Endothelial cell of umbilical vein (primary cell): ENCODE measurements around the gene MYO5B. TPM values are rescaled to one million over a fixed set of nuclear protein-coding genes. Genes with fewer than 3 reads are reported as not detected.

Experiments used
- BruUV-seq: library from RNA; stranded (reverse); fragments of 400-500 nt; replicated peaks from 2 replicates; lab custom pipeline; 2021; lab: Mats Ljungman, UMichigan
- CTCF ChIA-PET: fragments of 300-600, 350-600 bp; sonication (Branson Sonifier 250); formaldehyde crosslinking; loops from one replicate; lab custom pipeline; 2021; ENCODE audit warnings: antibody characterized with exemption, inconsistent platforms; lab: Charles Lee
- POLR2A ChIA-PET: fragments of 300-600, 350-600 bp; sonication (Branson Sonifier 250); formaldehyde crosslinking; loops from one replicate; lab custom pipeline; 2021; ENCODE audit warnings: antibody characterized with exemption, inconsistent platforms; lab: Charles Lee
- DNase-seq: peaks from one replicate; pipeline ENCODE4 v3.0.0-alpha.2; 2011; ENCODE audit warnings: low read depth, low spot score
- FAIRE-seq: peaks from 2 replicates; lab custom pipeline; 2011; peaks lifted over from hg19 to GRCh38; lab: Jason Lieb, UNC
- H2AFZ ChIP-seq: 2 replicates; pipeline ENCODE4 v1.6.0; 2012; ENCODE audit warnings: low read depth, low read length, control low read depth, inconsistent platforms
- H3K27ac ChIP-seq: 2 replicates; pipeline ENCODE4 v1.5.1; 2011; ENCODE audit warnings: low read depth, mild to moderate bottlenecking, control low read depth, low read length, moderate library complexity; ENCODE audit not compliant: insufficient read depth
- H3K27me3 ChIP-seq, 2 experiments: 2 replicates each; pipeline versions ENCODE4 v1.6.0 to v1.6.1; 2011; ENCODE audit warnings: low read length in 2 of 2, mixed read lengths in 1 of 2; ENCODE audit not compliant: control insufficient read depth in 2 of 2, insufficient read depth in 2 of 2
- H3K36me3 ChIP-seq, 2 experiments: 2 replicates in 1 of 2; 3 replicates in 1 of 2; pipeline ENCODE4 v1.5.1; 2011; ENCODE audit warnings: low read length in 2 of 2, mild to moderate bottlenecking in 1 of 2, moderate library complexity in 1 of 2; ENCODE audit not compliant: control insufficient read depth in 2 of 2, insufficient read depth in 2 of 2; ENCODE audit errors: extremely low read depth in 1 of 2
- H3K4me1 ChIP-seq: 3 replicates; pipeline ENCODE4 v1.5.1; 2011; ENCODE audit warnings: mild to moderate bottlenecking, low read length; ENCODE audit not compliant: control insufficient read depth, insufficient read depth; ENCODE audit errors: extremely low read depth
- H3K4me2 ChIP-seq: 2 replicates; pipeline ENCODE4 v1.6.1; 2011; ENCODE audit warnings: low read length, control low read depth, mixed read lengths; ENCODE audit not compliant: insufficient read depth
- H3K4me3 ChIP-seq, 3 experiments: fragments of 200-600 bp in 1 of 3; sonication (generic), shearing (Covaris generic) in 1 of 3; replicated peaks in 1 of 3; 2 replicates each; pipeline ENCODE4 v1.5.1; 2011 to 2016; ENCODE audit warnings: control low read depth in 3 of 3, low read length in 3 of 3, mild to moderate bottlenecking in 2 of 3, inconsistent platforms in 1 of 3, low read depth in 1 of 3, moderate library complexity in 1 of 3; ENCODE audit not compliant: insufficient read depth in 1 of 3
- H3K79me2 ChIP-seq: 2 replicates; pipeline ENCODE4 v1.6.0; 2012; ENCODE audit warnings: low read length, inconsistent platforms; ENCODE audit not compliant: control insufficient read depth, insufficient read depth
- H3K9ac ChIP-seq: replicated peaks from 2 replicates; pipeline ENCODE3; 2011; ENCODE audit warnings: low read length, control low read depth; ENCODE audit not compliant: insufficient read depth; ENCODE audit errors: extremely low read depth
- H3K9me1 ChIP-seq: replicated peaks from 3 replicates; pipeline ENCODE4 v1.6.0; 2011; ENCODE audit warnings: mild to moderate bottlenecking, low read length; ENCODE audit not compliant: control insufficient read depth, insufficient read depth; ENCODE audit errors: extremely low read depth
- H3K9me3 ChIP-seq: replicated peaks from 2 replicates; pipeline ENCODE4 v1.5.1; 2012; ENCODE audit warnings: low read length, inconsistent platforms; ENCODE audit not compliant: control insufficient read depth, insufficient read depth
- H4K20me1 ChIP-seq: replicated peaks from 2 replicates; pipeline ENCODE3; 2011; ENCODE audit warnings: mild to moderate bottlenecking, low read length; ENCODE audit not compliant: control insufficient read depth, insufficient read depth; ENCODE audit errors: extremely low read depth
- CTCF ChIP-seq, 2 donors: IDR thresholded peaks; 1 replicate in 1 of 2; 2 replicates in 1 of 2; pipeline ENCODE4 v1.5.1; 2011; ENCODE audit warnings: low read length in 2 of 2, mild to moderate bottlenecking in 2 of 2, moderate library complexity in 2 of 2, control low read depth in 1 of 2, inconsistent platforms in 1 of 2, low read depth in 1 of 2; ENCODE audit not compliant: insufficient read depth in 1 of 2; ENCODE audit errors: extremely low read depth in 1 of 2
- EZH2 ChIP-seq: IDR thresholded peaks from 2 replicates; pipeline ENCODE4 v1.6.1; 2012; ENCODE audit warnings: borderline replicate concordance, low read depth, mild to moderate bottlenecking, moderate library complexity, low read length, inconsistent platforms; ENCODE audit not compliant: severe bottlenecking
- FOS ChIP-seq: IDR thresholded peaks from 2 replicates; pipeline ENCODE4 v1.6.1; 2011; ENCODE audit warnings: mild to moderate bottlenecking, low read length, moderate library complexity, borderline replicate concordance; ENCODE audit not compliant: insufficient read depth
- GATA2 ChIP-seq: IDR thresholded peaks from 2 replicates; pipeline ENCODE4 v1.7.0; 2011; ENCODE audit warnings: low read depth, mild to moderate bottlenecking, moderate library complexity, mixed read lengths, low read length; ENCODE audit not compliant: insufficient read length, insufficient read depth
- JUN ChIP-seq: IDR thresholded peaks from 2 replicates; pipeline ENCODE4 v1.6.1; 2011; ENCODE audit warnings: borderline replicate concordance, low read depth; ENCODE audit not compliant: insufficient read length, insufficient read depth
- MYC ChIP-seq: IDR thresholded peaks from one replicate; pipeline ENCODE4 v1.6.1; 2011; ENCODE audit warnings: mild to moderate bottlenecking, low read depth, low read length
- POLR2A ChIP-seq: IDR thresholded peaks from 2 replicates; pipeline ENCODE4 v1.6.1; 2012; ENCODE audit warnings: low read depth, mild to moderate bottlenecking, control low read depth, low read length
- dilution Hi-C: fragments of 300-500 bp; cut with MboI; formaldehyde crosslinking; loops from one replicate; pipeline ENCODE4 v1.15.0; 2019; ENCODE audit warnings: low sequenced_read_pairs; ENCODE audit not compliant: extremely low pct_ligation_motif_present
- intact Hi-C: fragments of 100-400 bp; cut with micrococcal nuclease; formaldehyde crosslinking; loops from one replicate; pipeline ENCODE4 v1.10.0; 2022
- polyA plus RNA-seq, 4 experiments: library from polyadenylated mRNA; depleted of rRNA in 3 of 4; stranded (reverse) in 3 of 4; unstranded in 1 of 4; fragments of >200 nt; gene quantifications; 2 replicates each; pipeline versions ENCODE4 v1.2.1 to v1.2.3, GENCODE V29; 2011 to 2012; ENCODE audit warnings: missing spikeins in 1 of 4
- total RNA-seq: library from RNA; stranded (reverse); gene quantifications from 2 replicates; pipeline ENCODE4 v1.2.3, GENCODE V29; 2021
- TF ChIP-seq, protein P1 (sequence below): IDR thresholded peaks from 2 replicates; pipeline ENCODE4 v1.6.1; 2011; ENCODE audit not compliant: insufficient read depth, insufficient read length

The MYO5B gene
- total and polyA plus RNA-seq, 2 donors (not counting 3 experiments of a cell fraction or from before 2014, with no cell fraction given) = 0.54 to 1.1 TPM

GRCh38 chr18:50011813-50012435 lies 183.0 kb downstream of the MYO5B start:
- CTCF ChIA-PET = interaction anchor here (0.8 to 2.9 kb wide), 5 partner anchors 190 to 417 kb away, joined by 3 to 19 read pairs (median 4); no protein-coding TSS in a partner anchor
- FAIRE-seq = no peak
- no peak overlapping the region for H3K9ac ChIP-seq
- intact Hi-C loops = loop anchor here (5.0 kb wide), 1 partner anchor 255 kb away; the partner anchor contains the start of gene CFAP53
- dilution Hi-C loops = no loop called here
- no peak for DNase-seq
- no peaks in the 10 kb centered on the region for H3K4me1 ChIP-seq
- no peaks in the 10 kb centered on the region for H4K20me1 ChIP-seq
- H3K9me3 ChIP-seq = no peaks in the 10 kb centered on the region
- no peaks in the 10 kb centered on the region for H3K9me1 ChIP-seq
- H3K27me3 ChIP-seq = peaks cover 2 to 3% of the 10 kb centered on the region in 2 experiments
- no peak overlapping the region for H3K4me2 ChIP-seq
- no peak overlapping the region for H3K27ac ChIP-seq
- no peaks in the 10 kb centered on the region for H3K79me2 ChIP-seq
- BruUV-seq = no TSS peak
- H3K4me3 ChIP-seq = no peak overlapping the region
- no peaks in the 10 kb centered on the region for H3K36me3 ChIP-seq
- H2AFZ ChIP-seq = no peak overlapping the region
- TF ChIP-seq POLR2A = no peak
- no peak for TF ChIP-seq FOS
- POLR2A ChIA-PET = no interaction called here

DNA sequence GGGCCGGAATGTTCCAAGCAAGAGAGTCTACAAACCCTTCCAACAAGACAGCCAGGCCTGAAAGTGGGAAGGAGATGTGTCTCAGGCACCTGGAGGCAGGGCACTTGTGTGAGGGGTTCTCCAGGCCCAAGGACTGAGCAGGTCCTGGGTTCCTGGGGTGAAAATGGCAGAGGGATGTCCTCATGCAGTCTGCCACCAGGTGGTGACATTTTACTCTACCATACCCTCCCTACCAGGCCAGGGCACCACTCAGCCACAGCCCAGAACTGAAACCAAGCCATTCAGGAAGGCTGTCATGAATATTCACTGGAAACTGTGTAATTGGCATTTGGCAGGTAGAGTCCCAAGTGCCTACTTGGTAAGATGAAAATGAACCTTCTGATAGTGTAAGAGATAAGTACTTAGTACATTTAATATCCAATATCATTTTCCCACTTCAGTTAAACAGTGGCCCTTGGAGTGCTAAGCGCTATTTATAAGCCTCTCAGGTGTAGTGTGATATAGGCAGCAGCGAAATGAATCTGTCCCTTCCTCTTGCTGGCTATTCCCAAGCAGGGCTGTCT lies 185.1 kb downstream of the MYO5B start:
- peak; percentile 40 for DNase-seq
- no peaks in the 10 kb centered on the region for H3K9me1 ChIP-seq
- H3K36me3 ChIP-seq = no peaks in the 10 kb centered on the region
- peak; percentile 38 for FAIRE-seq
- dilution Hi-C loops = no loop called here
- no peaks in the 10 kb centered on the region for H3K4me1 ChIP-seq
- no peaks in the 10 kb centered on the region for H4K20me1 ChIP-seq
- ChIA-PET POLR2A (no interaction called here), CTCF (interaction anchor here (0.8 to 2.9 kb wide), 4 partner anchors 194 to 419 kb away, joined by 3 to 19 read pairs (median 10); no protein-coding TSS in a partner anchor)
- no peak overlapping the region for H3K4me3 ChIP-seq
- H3K27me3 ChIP-seq = peaks cover 2% of the 10 kb centered on the region in 2 experiments
- no peaks in the 10 kb centered on the region for H3K9me3 ChIP-seq
- H3K4me2 ChIP-seq = no peak overlapping the region
- intact Hi-C loops = loop anchor here (1.0 to 10.0 kb wide), 3 partner anchors 194 to 415 kb away; partner anchors contain the start of gene CFAP53
- TF ChIP-seq FOS = no peak
- no peak for TF ChIP-seq GATA2
- TF ChIP-seq CTCF (IDR thresholded peaks at IDR 0.05; ENCODE audit: extremely low read depth in 1 of 2, insufficient read depth in 1 of 2, low read depth in 1 of 2, low read length in 2 of 2) = peak; percentile 58 to 63
- TF ChIP-seq, protein P1, sequence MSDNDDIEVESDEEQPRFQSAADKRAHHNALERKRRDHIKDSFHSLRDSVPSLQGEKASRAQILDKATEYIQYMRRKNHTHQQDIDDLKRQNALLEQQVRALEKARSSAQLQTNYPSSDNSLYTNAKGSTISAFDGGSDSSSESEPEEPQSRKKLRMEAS = no peak
- no peak for TF ChIP-seq JUN
- TF ChIP-seq EZH2 = no peak
- no peak for TF ChIP-seq MYC
- no peak for TF ChIP-seq POLR2A
- no TSS peak for BruUV-seq
- H3K9ac ChIP-seq = no peak overlapping the region
- H2AFZ ChIP-seq = no peak overlapping the region
- H3K79me2 ChIP-seq = no peaks in the 10 kb centered on the region
- H3K27ac ChIP-seq = no peak overlapping the region
